SJSA1 (cell line): ENCODE data around the gene MEAK7. TPM values are rescaled to one million over a fixed set of nuclear protein-coding genes. Genes with fewer than 3 reads are reported as not detected.
A peak's percentile ranks its signal among the peaks of the same experiment; 100 is the strongest.

Experiments used
- DNase-seq, 2 experiments: peaks; one replicate each; pipeline ENCODE4 v3.0.0-alpha.2; 2015 to 2020; ENCODE audit warnings: low spot score in 2 of 2, low read depth in 1 of 2
- H3K27ac ChIP-seq: fragments of 250-450 bp; sonication (Bioruptor Pico); 2 replicates; pipeline ENCODE4 v1.5.1; 2020; ENCODE audit warnings: mild to moderate bottlenecking, moderate library complexity
- H3K27me3 ChIP-seq: fragments of 250-450 bp; sonication (Bioruptor Pico); replicated peaks from 2 replicates; pipeline ENCODE4 v1.5.1; 2020; ENCODE audit warnings: mild to moderate bottlenecking, moderate library complexity
- H3K36me3 ChIP-seq: fragments of 250-450 bp; sonication (Bioruptor Pico); 2 replicates; pipeline ENCODE4 v1.5.1; 2020; ENCODE audit warnings: mild to moderate bottlenecking
- H3K4me1 ChIP-seq: fragments of 250-450 bp; sonication (Bioruptor Pico); replicated peaks from 2 replicates; pipeline ENCODE4 v1.6.1; 2021; ENCODE audit warnings: mild to moderate bottlenecking
- H3K4me3 ChIP-seq: fragments of 250-450 bp; sonication (Bioruptor Pico); 2 replicates; pipeline ENCODE4 v1.5.1; 2020; ENCODE audit warnings: mild to moderate bottlenecking
- H3K9me3 ChIP-seq: fragments of 250-450 bp; sonication (Bioruptor Pico); replicated peaks from 2 replicates; pipeline ENCODE4 v1.5.1; 2020; ENCODE audit warnings: mild to moderate bottlenecking
- total RNA-seq: library from RNA; depleted of rRNA; stranded (reverse); fragments of >200 nt; shearing (Covaris generic); gene quantifications from 2 replicates; pipeline ENCODE4 v1.2.3, GENCODE V29; 2014

The MEAK7 gene
- total RNA-seq, 1 experiment from 2014 or later: 8.2 TPM

DNA sequence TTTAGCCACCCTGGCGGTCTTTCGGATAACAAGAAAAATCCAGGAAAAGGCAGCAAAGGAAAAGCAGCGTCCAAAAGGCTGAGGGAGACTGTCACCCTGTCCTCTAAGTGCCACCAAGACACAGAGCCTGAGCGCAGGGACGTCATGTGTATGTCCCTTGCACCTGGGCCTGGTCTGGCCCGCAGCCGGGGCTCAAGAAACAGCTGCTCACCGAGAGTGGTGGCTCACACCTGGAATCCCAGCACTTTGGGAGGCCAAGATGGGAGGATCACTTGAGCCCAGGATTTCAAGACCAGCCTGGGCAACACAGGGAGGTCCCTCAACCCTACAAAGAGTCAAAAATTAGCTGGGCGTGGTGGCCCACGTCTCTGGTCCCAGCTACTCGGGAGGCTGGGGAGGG is 9.2 kb upstream of the MEAK7 start:
- Histone ChIP-seq H3K4me1 (peaks cover 38% of the 10 kb centered on the region), H3K9me3 (no peaks in the 10 kb centered on the region), H3K4me3 (no peak overlapping the region), H3K36me3 (no peaks in the 10 kb centered on the region), H3K27me3 (no peaks in the 10 kb centered on the region), H3K27ac (peak overlapping the region; percentile 79)
- DNase-seq: no peak

DNA sequence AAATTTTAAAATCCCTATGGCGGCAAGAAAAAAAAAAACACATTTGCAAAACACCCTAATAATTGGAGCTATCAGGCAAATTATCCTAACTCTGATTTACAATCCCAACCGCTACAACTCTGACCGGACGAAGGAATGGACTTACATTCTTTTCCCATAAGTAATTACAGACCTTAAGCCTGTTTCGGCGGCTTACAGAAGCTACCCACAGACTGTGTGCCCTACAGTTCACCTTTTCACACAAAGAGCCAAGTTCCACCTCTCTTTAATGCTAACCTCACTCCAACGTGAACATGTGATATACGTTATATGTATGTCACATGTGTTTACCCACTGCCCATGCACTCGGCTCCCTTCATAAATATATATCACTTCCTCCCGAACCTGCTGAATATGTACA is 8.7 kb upstream of the MEAK7 start:
- Histone ChIP-seq H3K4me1 (peaks cover 35% of the 10 kb centered on the region), H3K36me3 (no peaks in the 10 kb centered on the region), H3K27me3 (no peaks in the 10 kb centered on the region), H3K27ac (peak overlapping the region; percentile 79), H3K9me3 (no peaks in the 10 kb centered on the region), H3K4me3 (no peak overlapping the region)
- peak; percentile 71 to 76 for DNase-seq

DNA sequence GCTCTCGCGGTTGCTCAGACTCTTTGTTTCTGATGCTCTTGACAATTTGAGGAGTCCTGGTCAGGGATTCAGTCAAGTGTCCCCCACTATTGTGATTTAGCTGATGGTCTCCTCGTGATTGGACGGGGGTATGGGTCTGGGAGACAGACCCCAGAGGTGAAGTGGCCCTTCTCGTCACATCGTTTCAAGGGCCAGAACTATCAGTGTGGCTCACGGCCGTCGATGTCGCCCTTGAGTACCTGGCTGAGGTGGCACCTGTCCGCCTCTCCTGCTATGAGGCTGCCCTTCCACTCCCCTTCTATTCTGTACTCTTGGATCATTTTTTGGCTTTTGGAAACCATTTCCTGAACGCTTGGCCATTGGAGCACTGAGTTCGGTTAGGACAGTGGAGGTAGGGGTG is 7.4 kb upstream of the MEAK7 start:
- no peaks in the 10 kb centered on the region for H3K9me3 ChIP-seq
- no peaks in the 10 kb centered on the region for H3K36me3 ChIP-seq
- H3K27me3 ChIP-seq: no peaks in the 10 kb centered on the region
- H3K4me1 ChIP-seq: peaks cover 39% of the 10 kb centered on the region
- DNase-seq: no peak
- H3K27ac ChIP-seq: peak overlapping the region; percentile 55; the same call in 1 of the 2 replicates
- no peak overlapping the region for H3K4me3 ChIP-seq

GRCh38 chr16:84511180-84511800 is 6.8 kb upstream of the MEAK7 start:
- peak; percentile 81 to 82 for DNase-seq
- Histone ChIP-seq H3K4me1 (peaks cover 43% of the 10 kb centered on the region), H3K4me3 (no peak overlapping the region), H3K27ac (no peak overlapping the region), H3K27me3 (no peaks in the 10 kb centered on the region), H3K36me3 (no peaks in the 10 kb centered on the region), H3K9me3 (no peaks in the 10 kb centered on the region)

- Histone ChIP-seq H3K27me3 (no peaks in the 10 kb centered on the region), H3K9me3 (no peaks in the 10 kb centered on the region), H3K4me1 (peaks cover 60% of the 10 kb centered on the region)
These were observed 4.8 kb upstream of the MEAK7 start for GRCh38 chr16:84509032-84509950.

DNA sequence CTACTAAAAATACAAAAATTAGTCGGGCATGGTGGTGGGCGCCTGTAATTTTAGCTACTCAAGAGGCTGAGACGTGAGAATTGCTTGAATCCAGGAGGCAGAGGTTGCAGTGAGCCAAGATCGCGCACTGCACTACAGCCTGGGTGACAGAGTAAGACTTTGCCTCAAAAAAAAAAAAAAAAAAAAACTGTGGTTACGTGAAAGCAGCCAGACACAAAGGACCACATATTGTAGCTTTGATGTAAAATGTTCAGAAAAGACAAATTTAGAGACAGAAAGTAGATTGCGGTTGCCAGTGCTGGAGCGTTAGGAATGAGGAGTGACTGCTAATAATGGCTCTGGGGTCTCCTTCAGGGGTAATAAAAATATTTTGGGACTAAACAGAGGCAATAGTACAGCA is 4.0 kb upstream of the MEAK7 start:
- Histone ChIP-seq H3K9me3 (no peaks in the 10 kb centered on the region), H3K4me3 (no peak overlapping the region), H3K27ac (no peak overlapping the region), H3K4me1 (peaks cover 62% of the 10 kb centered on the region), H3K27me3 (no peaks in the 10 kb centered on the region), H3K36me3 (no peaks in the 10 kb centered on the region)
- DNase-seq: no peak

More at GRCh38 chr16:84509032-84509950, 4.8 kb upstream of the MEAK7 start:
- H3K36me3 ChIP-seq: no peaks in the 10 kb centered on the region
- no peak overlapping the region for H3K27ac ChIP-seq
- DNase-seq: no peak
- H3K4me3 ChIP-seq: no peak overlapping the region

- Histone ChIP-seq H3K27me3 (no peaks in the 10 kb centered on the region), H3K27ac (peak overlapping the region; percentile 37), H3K36me3 (peaks cover under 1% of the 10 kb centered on the region; the same call in 1 of the 2 replicates), H3K9me3 (no peaks in the 10 kb centered on the region), H3K4me3 (no peak overlapping the region), H3K4me1 (peaks cover 62% of the 10 kb centered on the region)
- DNase-seq: no peak
These were observed 2.8 kb upstream of the MEAK7 start for GRCh38 chr16:84507011-84507982.

GRCh38 chr16:84505249-84506187 is 1.1 kb upstream of the MEAK7 start:
- Histone ChIP-seq H3K4me1 (peaks cover 67% of the 10 kb centered on the region), H3K27me3 (no peaks in the 10 kb centered on the region), H3K27ac (peak overlapping the region; percentile 70), H3K4me3 (peak overlapping the region; percentile 61), H3K9me3 (no peaks in the 10 kb centered on the region), H3K36me3 (peaks cover 8% of the 10 kb centered on the region)
- no peak for DNase-seq

DNA sequence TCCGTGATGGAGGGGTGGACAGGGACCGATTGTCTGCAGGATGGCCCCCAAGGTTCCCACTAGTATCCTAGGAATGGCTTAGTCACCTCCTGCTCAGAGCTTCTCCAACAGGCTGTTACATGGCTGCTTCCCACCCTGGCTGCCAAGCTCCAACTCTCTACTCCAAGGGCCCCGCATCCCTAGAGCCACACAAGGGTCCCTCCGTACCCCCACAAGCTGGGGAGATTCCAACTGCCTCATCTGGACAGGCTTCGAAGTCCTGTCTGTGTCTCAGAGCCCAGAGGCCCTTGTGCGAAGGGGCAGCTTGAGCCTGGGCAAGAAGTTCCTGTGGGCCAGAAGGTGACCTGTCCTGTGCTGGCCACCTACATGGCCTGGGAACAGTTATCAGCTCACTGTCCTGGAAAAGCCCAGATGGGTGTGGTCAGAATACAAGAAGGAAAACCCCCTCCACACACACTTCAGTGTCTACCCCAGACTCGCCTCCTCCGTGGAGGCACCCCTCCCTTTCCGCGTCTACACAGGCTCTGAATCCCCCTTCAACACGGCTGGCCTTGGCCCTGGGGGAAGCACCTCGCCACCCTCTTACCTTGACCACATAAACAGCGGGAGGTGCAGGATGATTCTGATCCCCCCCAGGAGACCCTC is 586 bp downstream of the MEAK7 start:
- H3K4me3 ChIP-seq: peak overlapping the region; percentile 61
- peaks cover 18% of the 10 kb centered on the region for H3K36me3 ChIP-seq
- H3K9me3 ChIP-seq: no peaks in the 10 kb centered on the region
- DNase-seq: peak in 1 of 2 experiments; percentile 61
- H3K4me1 ChIP-seq: peaks cover 80% of the 10 kb centered on the region
- no peaks in the 10 kb centered on the region for H3K27me3 ChIP-seq
- peak overlapping the region; percentile 62 for H3K27ac ChIP-seq

- Histone ChIP-seq H3K36me3 (peaks cover 26% of the 10 kb centered on the region), H3K4me1 (peaks cover 80% of the 10 kb centered on the region), H3K27ac (peak overlapping the region; percentile 12; the same call in 1 of the 2 replicates), H3K4me3 (no peak overlapping the region), H3K27me3 (no peaks in the 10 kb centered on the region), H3K9me3 (no peaks in the 10 kb centered on the region)
- DNase-seq: peak in 1 of 2 experiments; percentile 45
These were observed 1.9 kb downstream of the MEAK7 start for GRCh38 chr16:84502581-84502980.

GRCh38 chr16:84502075-84502474 is 2.4 kb downstream of the MEAK7 start:
- DNase-seq: peak in 1 of 2 experiments; percentile 32
- Histone ChIP-seq H3K27ac (peak overlapping the region; percentile 12; the same call in 1 of the 2 replicates), H3K9me3 (no peaks in the 10 kb centered on the region)

DNA sequence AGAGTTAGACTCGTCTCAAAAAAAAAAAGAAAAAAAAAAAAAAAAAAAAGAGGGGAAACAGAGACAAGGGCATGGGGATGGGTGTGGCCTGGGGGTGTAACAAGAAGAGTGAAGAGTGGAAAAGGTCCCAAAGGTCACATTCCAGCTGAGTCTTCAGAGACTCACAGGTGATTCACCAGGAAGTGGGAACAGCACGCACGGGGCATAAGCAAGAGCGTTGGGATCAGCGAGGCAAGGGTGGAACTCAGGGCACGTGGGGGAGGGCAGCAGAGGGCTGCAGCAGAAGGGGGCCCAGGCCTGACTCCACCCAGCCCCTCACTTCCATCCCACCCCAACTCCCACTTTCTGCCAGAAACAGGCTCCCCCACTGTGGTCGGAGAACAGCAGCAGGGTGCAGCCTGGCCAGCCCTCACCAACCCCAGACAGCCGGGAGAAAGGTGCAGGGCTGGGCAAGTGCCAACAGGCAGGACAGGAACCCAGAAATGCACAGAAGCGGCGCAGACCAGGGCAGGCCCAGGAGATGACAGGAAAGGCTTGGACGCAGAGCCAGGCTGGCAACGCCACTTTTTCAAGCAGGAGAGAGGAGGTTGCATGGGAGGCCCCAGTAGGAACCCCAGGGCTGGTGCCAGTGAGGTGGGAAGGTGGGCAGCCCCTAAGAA is 3.3 kb downstream of the MEAK7 start:
- Histone ChIP-seq H3K9me3 (no peaks in the 10 kb centered on the region), H3K36me3 (peaks cover 40% of the 10 kb centered on the region), H3K27me3 (no peaks in the 10 kb centered on the region), H3K4me1 (peaks cover 67% of the 10 kb centered on the region), H3K27ac (no peak overlapping the region), H3K4me3 (no peak overlapping the region)
- DNase-seq: peak in 1 of 2 experiments; percentile 69

More at GRCh38 chr16:84502075-84502474, 2.4 kb downstream of the MEAK7 start:
- Histone ChIP-seq H3K4me1 (peaks cover 74% of the 10 kb centered on the region), H3K27me3 (no peaks in the 10 kb centered on the region), H3K4me3 (no peak overlapping the region), H3K36me3 (peaks cover 31% of the 10 kb centered on the region)
